A549 treated with CpdA at 1 μM for 4 hours (cell line): ENCODE results near the gene TIAM1. TPM values are rescaled to one million over a fixed set of nuclear protein-coding genes. Genes with fewer than 3 reads are reported as not detected.

Source experiments
- total RNA-seq: library from RNA; stranded (reverse); fragments of 200-300 nt; extraction: Qiagen RNA extraction; gene quantifications from 5 replicates; pipeline ENCODE4 v1.2.3, GENCODE V29; 2022; ENCODE audit warnings: low read depth

TIAM1 gene, protein sequence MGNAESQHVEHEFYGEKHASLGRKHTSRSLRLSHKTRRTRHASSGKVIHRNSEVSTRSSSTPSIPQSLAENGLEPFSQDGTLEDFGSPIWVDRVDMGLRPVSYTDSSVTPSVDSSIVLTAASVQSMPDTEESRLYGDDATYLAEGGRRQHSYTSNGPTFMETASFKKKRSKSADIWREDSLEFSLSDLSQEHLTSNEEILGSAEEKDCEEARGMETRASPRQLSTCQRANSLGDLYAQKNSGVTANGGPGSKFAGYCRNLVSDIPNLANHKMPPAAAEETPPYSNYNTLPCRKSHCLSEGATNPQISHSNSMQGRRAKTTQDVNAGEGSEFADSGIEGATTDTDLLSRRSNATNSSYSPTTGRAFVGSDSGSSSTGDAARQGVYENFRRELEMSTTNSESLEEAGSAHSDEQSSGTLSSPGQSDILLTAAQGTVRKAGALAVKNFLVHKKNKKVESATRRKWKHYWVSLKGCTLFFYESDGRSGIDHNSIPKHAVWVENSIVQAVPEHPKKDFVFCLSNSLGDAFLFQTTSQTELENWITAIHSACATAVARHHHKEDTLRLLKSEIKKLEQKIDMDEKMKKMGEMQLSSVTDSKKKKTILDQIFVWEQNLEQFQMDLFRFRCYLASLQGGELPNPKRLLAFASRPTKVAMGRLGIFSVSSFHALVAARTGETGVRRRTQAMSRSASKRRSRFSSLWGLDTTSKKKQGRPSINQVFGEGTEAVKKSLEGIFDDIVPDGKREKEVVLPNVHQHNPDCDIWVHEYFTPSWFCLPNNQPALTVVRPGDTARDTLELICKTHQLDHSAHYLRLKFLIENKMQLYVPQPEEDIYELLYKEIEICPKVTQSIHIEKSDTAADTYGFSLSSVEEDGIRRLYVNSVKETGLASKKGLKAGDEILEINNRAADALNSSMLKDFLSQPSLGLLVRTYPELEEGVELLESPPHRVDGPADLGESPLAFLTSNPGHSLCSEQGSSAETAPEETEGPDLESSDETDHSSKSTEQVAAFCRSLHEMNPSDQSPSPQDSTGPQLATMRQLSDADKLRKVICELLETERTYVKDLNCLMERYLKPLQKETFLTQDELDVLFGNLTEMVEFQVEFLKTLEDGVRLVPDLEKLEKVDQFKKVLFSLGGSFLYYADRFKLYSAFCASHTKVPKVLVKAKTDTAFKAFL (N-terminal part only)
- total RNA-seq = 0.39 to 0.66 TPM (median 0.49 TPM) in 5 replicates

DNA sequence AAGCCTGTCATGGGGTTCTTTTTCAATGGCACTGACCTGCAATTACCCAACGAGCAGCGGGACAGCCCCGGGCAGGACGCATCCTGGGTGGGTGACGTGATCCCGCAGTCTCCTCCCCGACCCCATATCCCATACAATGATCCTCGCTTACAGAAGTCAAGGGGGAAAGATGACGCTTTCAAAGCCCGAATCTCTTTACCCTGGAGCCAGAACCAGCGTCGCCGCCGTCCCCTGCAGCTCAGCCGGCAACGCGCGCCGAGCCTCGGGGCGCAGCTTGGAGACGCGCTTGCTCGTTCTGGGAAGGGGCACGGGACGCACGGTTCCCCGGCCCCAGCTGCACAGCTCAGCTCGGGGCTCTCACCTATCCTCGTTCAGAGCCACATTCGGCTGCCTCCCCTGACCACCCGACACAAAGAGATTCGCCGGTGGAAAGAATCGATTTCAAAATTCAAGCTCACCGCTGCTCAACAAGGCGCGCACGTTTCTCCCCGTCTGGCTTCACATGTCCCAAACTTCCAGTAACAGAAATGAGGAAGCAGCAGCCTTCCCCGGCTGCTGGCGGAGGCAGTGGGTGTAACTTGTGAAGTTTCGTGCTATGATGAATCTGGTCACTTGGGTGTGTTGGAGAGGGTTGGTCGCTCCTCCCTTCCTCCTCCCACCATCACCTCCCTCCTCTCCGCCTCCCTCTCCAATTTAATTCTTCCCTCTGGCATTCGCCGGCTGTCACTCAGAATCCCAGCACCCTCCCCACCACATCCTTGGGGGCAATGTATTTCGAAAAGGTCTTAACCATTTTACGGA is at the start of gene TIAM1:
Gene TIAM1 (minus strand): TSS at position 582 of the 801 bp plus-strand sequence. CDS start 77,289 bp downstream, outside the sequence.

